H9 (cell line): Measurements from ENCODE around the gene KRT3. TPM values are rescaled to one million over a fixed set of nuclear protein-coding genes. Genes with fewer than 3 reads are reported as not detected.

ENCODE experiments used
- DNase-seq: peaks from one replicate; pipeline ENCODE4 v3.0.0-alpha.2; 2017
- H2AFZ ChIP-seq: one replicate; pipeline ENCODE4 v1.6.1; 2013; ENCODE audit warnings: mild to moderate bottlenecking, low read length, control low read depth, moderate library complexity
- H2AK5ac ChIP-seq: 2 replicates; pipeline ENCODE4 v1.6.1; 2013; ENCODE audit warnings: low read length, control low read depth, mixed read lengths; ENCODE audit not compliant: insufficient read length
- H2BK120ac ChIP-seq: one replicate; pipeline ENCODE4 v1.6.1; 2013; ENCODE audit warnings: low read depth, mild to moderate bottlenecking, low read length, control low read depth, inconsistent platforms; ENCODE audit not compliant: poor library complexity, severe bottlenecking
- H2BK12ac ChIP-seq: 2 replicates; pipeline ENCODE4 v1.6.1; 2013; ENCODE audit warnings: low read length, control low read depth, mixed read lengths, low read depth; ENCODE audit not compliant: insufficient read length
- H2BK15ac ChIP-seq: 2 replicates; pipeline ENCODE4 v1.6.1; 2013; ENCODE audit warnings: low read depth, low read length, control low read depth
- H2BK20ac ChIP-seq: one replicate; pipeline ENCODE4 v1.6.1; 2013; ENCODE audit warnings: low read depth, mild to moderate bottlenecking, low read length, control low read depth, inconsistent platforms; ENCODE audit not compliant: poor library complexity, severe bottlenecking
- H2BK5ac ChIP-seq: 2 replicates; pipeline ENCODE4 v1.6.1; 2013; ENCODE audit warnings: low read length, control low read depth, mixed read lengths; ENCODE audit not compliant: insufficient read length
- H3K14ac ChIP-seq: 2 replicates; pipeline ENCODE4 v1.6.1; 2013; ENCODE audit warnings: low read length, control low read depth; ENCODE audit not compliant: insufficient read depth
- H3K18ac ChIP-seq: 2 replicates; pipeline ENCODE4 v1.6.1; 2013; ENCODE audit warnings: low read depth, mild to moderate bottlenecking, mixed read lengths, low read length, control low read depth; ENCODE audit not compliant: insufficient read length
- H3K23ac ChIP-seq: 2 replicates; pipeline ENCODE4 v1.6.1; 2013; ENCODE audit warnings: low read length, control low read depth, mixed read lengths, low read depth; ENCODE audit not compliant: insufficient read length
- H3K23me2 ChIP-seq: 2 replicates; pipeline ENCODE4 v1.6.1; 2013; ENCODE audit warnings: low read depth, mild to moderate bottlenecking, mixed read lengths, low read length, control low read depth; ENCODE audit not compliant: insufficient read length, poor library complexity, severe bottlenecking
- H3K27ac ChIP-seq: 2 replicates; pipeline ENCODE4 v1.5.1; 2013; ENCODE audit warnings: low read length, control low read depth, mixed read lengths, low read depth; ENCODE audit not compliant: insufficient read length
- H3K27me3 ChIP-seq: 2 replicates; pipeline ENCODE4 v1.6.1; 2013; ENCODE audit warnings: low read length, control low read depth, inconsistent platforms; ENCODE audit not compliant: insufficient read depth
- H3K4ac ChIP-seq: 2 replicates; pipeline ENCODE4 v1.6.1; 2013; ENCODE audit warnings: low read depth, mild to moderate bottlenecking, control low read depth, inconsistent platforms, low read length, moderate library complexity
- H3K4me1 ChIP-seq: 2 replicates; pipeline ENCODE4 v1.6.1; 2013; ENCODE audit warnings: low read length, control low read depth, inconsistent platforms; ENCODE audit not compliant: insufficient read depth
- H3K4me2 ChIP-seq: 2 replicates; pipeline ENCODE4 v1.6.1; 2013; ENCODE audit warnings: low read length, control low read depth, mixed read lengths; ENCODE audit not compliant: insufficient read length, insufficient read depth
- H3K56ac ChIP-seq: 2 replicates; pipeline ENCODE4 v1.6.1; 2013; ENCODE audit warnings: low read depth, mild to moderate bottlenecking, mixed read lengths, low read length, control low read depth; ENCODE audit not compliant: insufficient read length
- H3K79me1 ChIP-seq: 2 replicates; pipeline ENCODE4 v1.6.1; 2013; ENCODE audit warnings: low read depth, mild to moderate bottlenecking, moderate library complexity, low read length, control low read depth, inconsistent platforms; ENCODE audit not compliant: insufficient read depth, poor library complexity, severe bottlenecking
- H3K79me2 ChIP-seq: 2 replicates; pipeline ENCODE4 v1.6.1; 2013; ENCODE audit warnings: low read length, control low read depth, inconsistent platforms; ENCODE audit not compliant: insufficient read depth
- H3K9ac ChIP-seq: 2 replicates; pipeline ENCODE4 v1.6.1; 2013; ENCODE audit warnings: low read length, control low read depth, mixed read lengths; ENCODE audit not compliant: insufficient read length; ENCODE audit errors: extremely low read depth
- H3K9me3 ChIP-seq: one replicate; pipeline ENCODE4 v1.6.1; 2013; ENCODE audit warnings: low read depth, low read length, inconsistent platforms; ENCODE audit not compliant: control insufficient read depth
- H3T11ph ChIP-seq: one replicate; pipeline ENCODE4 v1.6.1; 2013; ENCODE audit warnings: mild to moderate bottlenecking, low read length, control low read depth, inconsistent platforms
- H4K20me1 ChIP-seq: one replicate; pipeline ENCODE4 v1.6.1; 2013; ENCODE audit not compliant: control insufficient read depth, insufficient read length, insufficient read depth
- H4K5ac ChIP-seq: 2 replicates; pipeline ENCODE4 v1.6.1; 2013; ENCODE audit warnings: low read depth, mild to moderate bottlenecking, mixed read lengths, low read length, control low read depth; ENCODE audit not compliant: insufficient read length
- H4K8ac ChIP-seq: replicated peaks from 2 replicates; pipeline ENCODE4 v1.6.1; 2013; ENCODE audit warnings: low read length, control low read depth, mixed read lengths, low read depth; ENCODE audit not compliant: insufficient read length
- H4K91ac ChIP-seq: 2 replicates; pipeline ENCODE4 v1.6.1; 2013; ENCODE audit warnings: low read depth, mild to moderate bottlenecking, moderate library complexity, mixed read lengths, low read length, control low read depth; ENCODE audit not compliant: insufficient read length
- H3K27ac Mint-ChIP-seq, 3 experiments: 2 replicates in 2 of 3; 3 replicates in 1 of 3; pipeline ENCODE4 v1.8.0; 2020 to 2021; ENCODE audit warnings: mixed read lengths in 3 of 3, mild to moderate bottlenecking in 1 of 3, moderate library complexity in 1 of 3
- H3K27me3 Mint-ChIP-seq: 2 replicates; pipeline ENCODE4 v1.8.0; 2021; ENCODE audit warnings: low read depth, mild to moderate bottlenecking, moderate library complexity, mixed read lengths
- H3K36me3 Mint-ChIP-seq, 3 experiments: 2 replicates in 2 of 3; 3 replicates in 1 of 3; pipeline ENCODE4 v1.8.0; 2020 to 2021; ENCODE audit warnings: low read depth in 3 of 3, mixed read lengths in 3 of 3; ENCODE audit not compliant: insufficient read depth in 1 of 3
- H3K4me1 Mint-ChIP-seq, 2 experiments: 2 replicates each; pipeline ENCODE4 v1.8.0; 2020; ENCODE audit warnings: mixed read lengths in 2 of 2
- H3K4me3 Mint-ChIP-seq, 2 experiments: 2 replicates in 1 of 2; 3 replicates in 1 of 2; pipeline ENCODE4 v1.8.0; 2020 to 2021; ENCODE audit warnings: mild to moderate bottlenecking in 2 of 2, mixed read lengths in 2 of 2, moderate library complexity in 1 of 2
- H3K9me3 Mint-ChIP-seq, 2 experiments: 2 replicates in 1 of 2; 3 replicates in 1 of 2; pipeline ENCODE4 v1.8.0; 2020; ENCODE audit warnings: mild to moderate bottlenecking in 2 of 2, mixed read lengths in 2 of 2, moderate library complexity in 1 of 2
- WGBS: extraction: QIAGEN DNeasy Blood & Tissue Kit; methylation state at CpG from one replicate; pipeline ENCODE4 v1.1.7; 2013; ENCODE audit warnings: missing lambda C conversion rate, low lambda C conversion rate, mixed read lengths; ENCODE audit not compliant: insufficient read length; ENCODE audit errors: extremely low coverage; 5-methylcytosine and 5-hydroxymethylcytosine counted together
- total RNA-seq: library from RNA; stranded (reverse); gene quantifications from 2 replicates; pipeline ENCODE4 v1.2.1, GENCODE V29; 2021
- TF ChIP-seq, protein P1 (sequence below): fragments of 200-600 bp; sonication (generic); conservative IDR thresholded peaks from 3 replicates; pipeline ENCODE4 v1.8.0; 2021; ENCODE audit warnings: antibody characterized with exemption, mild to moderate bottlenecking

Gene KRT3
- total RNA-seq, 1 experiment from 2014 or later, result not detected

DNA sequence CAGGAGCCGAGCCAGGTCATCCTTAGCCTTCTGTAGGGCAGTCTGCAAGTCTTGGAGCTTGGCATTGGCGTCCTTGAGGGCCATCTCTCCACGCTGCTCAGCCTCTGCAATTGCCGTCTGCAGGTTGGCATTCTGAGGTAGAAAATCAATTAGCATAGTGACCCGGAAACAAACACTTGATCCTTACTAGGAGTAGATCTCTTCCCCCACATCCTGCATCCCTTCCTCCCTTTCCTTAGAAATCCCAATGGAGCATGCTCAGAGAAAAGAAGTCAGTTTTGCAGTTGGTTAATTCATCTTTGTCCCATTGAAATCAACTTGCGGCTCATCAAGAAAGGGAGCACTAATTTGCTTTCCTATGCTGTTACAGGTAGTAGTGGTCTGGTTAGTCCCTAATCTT is 24.8 kb downstream of the KRT3 start:
- H2AFZ ChIP-seq, result no peak overlapping the region
- no peak overlapping the region for H3T11ph ChIP-seq
- no peak overlapping the region for H2BK5ac ChIP-seq
- H2BK12ac ChIP-seq, result no peak overlapping the region
- H3K9me3 Mint-ChIP-seq, result no peaks in the 10 kb centered on the region; a peak in 1 of 5 replicates
- no peaks in the 10 kb centered on the region for H3K36me3 Mint-ChIP-seq
- H4K5ac ChIP-seq, result no peak overlapping the region
- no peak overlapping the region for H4K91ac ChIP-seq
- H3K4me1 Mint-ChIP-seq, result no peaks in the 10 kb centered on the region
- H3K4me2 ChIP-seq, result no peak overlapping the region
- H3K27me3 ChIP-seq, result no peaks in the 10 kb centered on the region
- no peak overlapping the region for H3K27ac ChIP-seq
- no peak overlapping the region for H2BK20ac ChIP-seq
- no peaks in the 10 kb centered on the region for H3K79me2 ChIP-seq
- H2AK5ac ChIP-seq, result no peak overlapping the region
- H3K56ac ChIP-seq, result no peak overlapping the region
- H3K4ac ChIP-seq, result no peak overlapping the region
- H3K9me3 ChIP-seq, result no peaks in the 10 kb centered on the region
- no peak overlapping the region for H3K9ac ChIP-seq
- H3K4me1 ChIP-seq, result no peaks in the 10 kb centered on the region
- H3K79me1 ChIP-seq, result no peaks in the 10 kb centered on the region
- no peak for DNase-seq
- no peak overlapping the region for H4K8ac ChIP-seq
- no peak overlapping the region for H3K4me3 Mint-ChIP-seq
- H2BK120ac ChIP-seq, result no peak overlapping the region
- no peaks in the 10 kb centered on the region for H4K20me1 ChIP-seq
- H3K14ac ChIP-seq, result no peak overlapping the region
- no peak overlapping the region for H3K23ac ChIP-seq
- TF ChIP-seq, protein P1, sequence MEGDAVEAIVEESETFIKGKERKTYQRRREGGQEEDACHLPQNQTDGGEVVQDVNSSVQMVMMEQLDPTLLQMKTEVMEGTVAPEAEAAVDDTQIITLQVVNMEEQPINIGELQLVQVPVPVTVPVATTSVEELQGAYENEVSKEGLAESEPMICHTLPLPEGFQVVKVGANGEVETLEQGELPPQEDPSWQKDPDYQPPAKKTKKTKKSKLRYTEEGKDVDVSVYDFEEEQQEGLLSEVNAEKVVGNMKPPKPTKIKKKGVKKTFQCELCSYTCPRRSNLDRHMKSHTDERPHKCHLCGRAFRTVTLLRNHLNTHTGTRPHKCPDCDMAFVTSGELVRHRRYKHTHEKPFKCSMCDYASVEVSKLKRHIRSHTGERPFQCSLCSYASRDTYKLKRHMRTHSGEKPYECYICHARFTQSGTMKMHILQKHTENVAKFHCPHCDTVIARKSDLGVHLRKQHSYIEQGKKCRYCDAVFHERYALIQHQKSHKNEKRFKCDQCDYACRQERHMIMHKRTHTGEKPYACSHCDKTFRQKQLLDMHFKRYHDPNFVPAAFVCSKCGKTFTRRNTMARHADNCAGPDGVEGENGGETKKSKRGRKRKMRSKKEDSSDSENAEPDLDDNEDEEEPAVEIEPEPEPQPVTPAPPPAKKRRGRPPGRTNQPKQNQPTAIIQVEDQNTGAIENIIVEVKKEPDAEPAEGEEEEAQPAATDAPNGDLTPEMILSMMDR, result no peak
- peaks cover 16% of the 10 kb centered on the region for H3K27me3 Mint-ChIP-seq
- no peak overlapping the region for H2BK15ac ChIP-seq
- H3K23me2 ChIP-seq, result no peaks in the 10 kb centered on the region
- no peak overlapping the region for H3K27ac Mint-ChIP-seq
- no CpG with 5 or more reads among the region's 6 CpGs for WGBS
- no peak overlapping the region for H3K18ac ChIP-seq
